ENCODE measurements around the gene NR1D1. TPM values are rescaled to one million over a fixed set of nuclear protein-coding genes. Genes with fewer than 3 reads are reported as not detected.

The NR1D1 gene
- total and polyA plus RNA-seq, 2 of the 13 experiments (the other 11 are each of a cell fraction or from before 2014, with no cell fraction given) = 2.1 to 2.7 TPM

DNA sequence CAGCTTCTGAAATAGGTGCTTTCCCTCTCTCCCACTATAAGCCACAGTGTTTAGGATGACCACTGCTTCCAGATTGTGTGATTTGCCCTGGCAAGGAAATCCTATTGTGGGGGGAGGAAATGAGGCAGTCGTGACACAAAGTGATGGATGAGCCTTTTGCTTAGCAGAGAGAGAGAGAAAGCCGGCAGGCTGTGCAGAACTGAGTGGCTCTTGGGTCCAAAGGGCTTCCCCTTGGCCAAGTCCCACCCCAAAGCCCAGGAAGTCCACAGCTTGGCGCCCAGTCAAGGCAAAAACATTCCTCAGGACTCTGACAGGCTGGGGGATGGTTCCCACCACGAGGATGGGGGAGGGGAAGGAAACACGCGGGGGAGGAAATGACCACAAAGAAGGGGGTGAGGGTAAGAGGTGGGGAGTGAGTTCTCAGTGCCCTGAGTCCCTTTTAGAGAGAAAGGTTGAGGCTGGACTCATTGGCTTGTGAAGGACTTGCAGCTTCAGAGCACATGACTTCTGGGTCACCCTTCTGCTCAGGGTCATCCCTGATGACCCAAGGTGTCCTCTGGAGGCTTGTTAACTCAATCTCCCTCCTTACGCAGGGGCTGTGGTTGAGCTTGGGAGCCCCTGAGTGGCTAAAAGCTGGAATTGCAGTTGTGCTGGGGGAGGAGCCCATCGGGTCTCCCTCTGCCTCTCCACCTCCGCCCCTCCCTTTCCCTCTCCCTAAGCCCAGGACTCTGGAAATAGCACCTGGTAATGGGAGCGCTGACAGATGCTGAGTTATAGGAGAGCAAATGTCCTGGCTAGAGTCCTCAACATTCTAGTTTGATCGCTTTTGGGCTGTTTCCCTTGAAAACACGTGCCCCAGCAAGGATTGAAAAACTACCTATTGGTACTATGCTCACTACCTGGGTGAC lies 11.1 kb upstream of the NR1D1 start (continued):
- TF ChIP-seq NR1H2 (CRISPR knock-in tag; IDR thresholded peaks at IDR 0.05; ENCODE audit: borderline replicate concordance, low read depth) (no peak), KLF6 (CRISPR knock-in tag; IDR thresholded peaks at IDR 0.05) (peak; percentile 67), SNAI1 (CRISPR knock-in tag; IDR thresholded peaks at IDR 0.05; ENCODE audit: borderline replicate concordance) (no peak), ZKSCAN1 (IDR thresholded peaks at IDR 0.05; ENCODE audit: low read length) (peak; percentile 16), NFYB (CRISPR knock-in tag; IDR thresholded peaks at IDR 0.05) (0 out of 2 replicates have a peak, but pooled peaks have one; percentile 8), ZFP62 (CRISPR knock-in tag; IDR thresholded peaks at IDR 0.05) (no peak), ZNF782 (CRISPR knock-in tag; IDR thresholded peaks at IDR 0.05; ENCODE audit: borderline replicate concordance) (no peak), ZNF382 (CRISPR knock-in tag; IDR thresholded peaks at IDR 0.05; ENCODE audit: borderline replicate concordance) (no peak), ATF1 (CRISPR knock-in tag; IDR thresholded peaks at IDR 0.05) (peak; percentile 57; the same call in 1 of the 2 replicates), ZIK1 (CRISPR knock-in tag; IDR thresholded peaks at IDR 0.05; ENCODE audit: borderline replicate concordance, low read depth) (0 out of 2 replicates have a peak, but pooled peaks have one; percentile 65), MAF1 (CRISPR knock-in tag; IDR thresholded peaks at IDR 0.05; ENCODE audit: borderline replicate concordance) (no peak), ZNF570 (CRISPR knock-in tag; IDR thresholded peaks at IDR 0.05; ENCODE audit: borderline replicate concordance) (no peak), ZNF878 (CRISPR knock-in tag; IDR thresholded peaks at IDR 0.05) (no peak), FOXA3 (CRISPR knock-in tag; IDR thresholded peaks at IDR 0.05) (peak; percentile 50), ZNF296 (CRISPR knock-in tag; conservative IDR thresholded peaks at IDR 0.05) (no peak), FOXC1 (CRISPR knock-in tag; IDR thresholded peaks at IDR 0.05; ENCODE audit: borderline replicate concordance) (peak; percentile 84)
- TF ChIP-seq, protein P1, sequence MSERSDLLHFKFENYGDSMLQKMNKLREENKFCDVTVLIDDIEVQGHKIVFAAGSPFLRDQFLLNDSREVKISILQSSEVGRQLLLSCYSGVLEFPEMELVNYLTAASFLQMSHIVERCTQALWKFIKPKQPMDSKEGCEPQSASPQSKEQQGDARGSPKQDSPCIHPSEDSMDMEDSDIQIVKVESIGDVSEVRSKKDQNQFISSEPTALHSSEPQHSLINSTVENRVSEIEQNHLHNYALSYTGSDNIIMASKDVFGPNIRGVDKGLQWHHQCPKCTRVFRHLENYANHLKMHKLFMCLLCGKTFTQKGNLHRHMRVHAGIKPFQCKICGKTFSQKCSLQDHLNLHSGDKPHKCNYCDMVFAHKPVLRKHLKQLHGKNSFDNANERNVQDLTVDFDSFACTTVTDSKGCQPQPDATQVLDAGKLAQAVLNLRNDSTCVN (CRISPR knock-in tag; IDR thresholded peaks at IDR 0.05; ENCODE audit: borderline replicate concordance) = peak; percentile 81; the same call in 1 of the 2 replicates
- TF ChIP-seq, protein P2, sequence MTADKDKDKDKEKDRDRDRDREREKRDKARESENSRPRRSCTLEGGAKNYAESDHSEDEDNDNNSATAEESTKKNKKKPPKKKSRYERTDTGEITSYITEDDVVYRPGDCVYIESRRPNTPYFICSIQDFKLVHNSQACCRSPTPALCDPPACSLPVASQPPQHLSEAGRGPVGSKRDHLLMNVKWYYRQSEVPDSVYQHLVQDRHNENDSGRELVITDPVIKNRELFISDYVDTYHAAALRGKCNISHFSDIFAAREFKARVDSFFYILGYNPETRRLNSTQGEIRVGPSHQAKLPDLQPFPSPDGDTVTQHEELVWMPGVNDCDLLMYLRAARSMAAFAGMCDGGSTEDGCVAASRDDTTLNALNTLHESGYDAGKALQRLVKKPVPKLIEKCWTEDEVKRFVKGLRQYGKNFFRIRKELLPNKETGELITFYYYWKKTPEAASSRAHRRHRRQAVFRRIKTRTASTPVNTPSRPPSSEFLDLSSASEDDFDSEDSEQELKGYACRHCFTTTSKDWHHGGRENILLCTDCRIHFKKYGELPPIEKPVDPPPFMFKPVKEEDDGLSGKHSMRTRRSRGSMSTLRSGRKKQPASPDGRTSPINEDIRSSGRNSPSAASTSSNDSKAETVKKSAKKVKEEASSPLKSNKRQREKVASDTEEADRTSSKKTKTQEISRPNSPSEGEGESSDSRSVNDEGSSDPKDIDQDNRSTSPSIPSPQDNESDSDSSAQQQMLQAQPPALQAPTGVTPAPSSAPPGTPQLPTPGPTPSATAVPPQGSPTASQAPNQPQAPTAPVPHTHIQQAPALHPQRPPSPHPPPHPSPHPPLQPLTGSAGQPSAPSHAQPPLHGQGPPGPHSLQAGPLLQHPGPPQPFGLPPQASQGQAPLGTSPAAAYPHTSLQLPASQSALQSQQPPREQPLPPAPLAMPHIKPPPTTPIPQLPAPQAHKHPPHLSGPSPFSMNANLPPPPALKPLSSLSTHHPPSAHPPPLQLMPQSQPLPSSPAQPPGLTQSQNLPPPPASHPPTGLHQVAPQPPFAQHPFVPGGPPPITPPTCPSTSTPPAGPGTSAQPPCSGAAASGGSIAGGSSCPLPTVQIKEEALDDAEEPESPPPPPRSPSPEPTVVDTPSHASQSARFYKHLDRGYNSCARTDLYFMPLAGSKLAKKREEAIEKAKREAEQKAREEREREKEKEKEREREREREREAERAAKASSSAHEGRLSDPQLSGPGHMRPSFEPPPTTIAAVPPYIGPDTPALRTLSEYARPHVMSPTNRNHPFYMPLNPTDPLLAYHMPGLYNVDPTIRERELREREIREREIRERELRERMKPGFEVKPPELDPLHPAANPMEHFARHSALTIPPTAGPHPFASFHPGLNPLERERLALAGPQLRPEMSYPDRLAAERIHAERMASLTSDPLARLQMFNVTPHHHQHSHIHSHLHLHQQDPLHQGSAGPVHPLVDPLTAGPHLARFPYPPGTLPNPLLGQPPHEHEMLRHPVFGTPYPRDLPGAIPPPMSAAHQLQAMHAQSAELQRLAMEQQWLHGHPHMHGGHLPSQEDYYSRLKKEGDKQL (CRISPR knock-in tag; IDR thresholded peaks at IDR 0.05; ENCODE audit: low read depth) = 0 out of 2 replicates have a peak, but pooled peaks have one; percentile 16
- TF ChIP-seq, protein P3, sequence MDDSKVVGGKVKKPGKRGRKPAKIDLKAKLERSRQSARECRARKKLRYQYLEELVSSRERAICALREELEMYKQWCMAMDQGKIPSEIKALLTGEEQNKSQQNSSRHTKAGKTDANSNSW (CRISPR knock-in tag; IDR thresholded peaks at IDR 0.05; ENCODE audit: borderline replicate concordance) = 0 out of 2 replicates have a peak, but pooled peaks have one; percentile 26
- TF ChIP-seq, protein P4, sequence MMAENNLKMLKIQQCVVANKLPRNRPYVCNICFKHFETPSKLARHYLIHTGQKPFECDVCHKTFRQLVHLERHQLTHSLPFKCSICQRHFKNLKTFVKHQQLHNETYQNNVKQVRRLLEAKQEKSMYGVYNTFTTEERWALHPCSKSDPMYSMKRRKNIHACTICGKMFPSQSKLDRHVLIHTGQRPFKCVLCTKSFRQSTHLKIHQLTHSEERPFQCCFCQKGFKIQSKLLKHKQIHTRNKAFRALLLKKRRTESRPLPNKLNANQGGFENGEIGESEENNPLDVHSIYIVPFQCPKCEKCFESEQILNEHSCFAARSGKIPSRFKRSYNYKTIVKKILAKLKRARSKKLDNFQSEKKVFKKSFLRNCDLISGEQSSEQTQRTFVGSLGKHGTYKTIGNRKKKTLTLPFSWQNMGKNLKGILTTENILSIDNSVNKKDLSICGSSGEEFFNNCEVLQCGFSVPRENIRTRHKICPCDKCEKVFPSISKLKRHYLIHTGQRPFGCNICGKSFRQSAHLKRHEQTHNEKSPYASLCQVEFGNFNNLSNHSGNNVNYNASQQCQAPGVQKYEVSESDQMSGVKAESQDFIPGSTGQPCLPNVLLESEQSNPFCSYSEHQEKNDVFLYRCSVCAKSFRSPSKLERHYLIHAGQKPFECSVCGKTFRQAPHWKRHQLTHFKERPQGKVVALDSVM (CRISPR knock-in tag; IDR thresholded peaks at IDR 0.05) = peak; percentile 53
